ENCODE results near the gene YWHAQ. TPM values are rescaled to one million over a fixed set of nuclear protein-coding genes. Genes with fewer than 3 reads are reported as not detected.

Gene YWHAQ
- polyA plus RNA-seq, 2 of the 4 experiments (the other 2 are of a cell fraction) = 661 to 833 TPM

DNA sequence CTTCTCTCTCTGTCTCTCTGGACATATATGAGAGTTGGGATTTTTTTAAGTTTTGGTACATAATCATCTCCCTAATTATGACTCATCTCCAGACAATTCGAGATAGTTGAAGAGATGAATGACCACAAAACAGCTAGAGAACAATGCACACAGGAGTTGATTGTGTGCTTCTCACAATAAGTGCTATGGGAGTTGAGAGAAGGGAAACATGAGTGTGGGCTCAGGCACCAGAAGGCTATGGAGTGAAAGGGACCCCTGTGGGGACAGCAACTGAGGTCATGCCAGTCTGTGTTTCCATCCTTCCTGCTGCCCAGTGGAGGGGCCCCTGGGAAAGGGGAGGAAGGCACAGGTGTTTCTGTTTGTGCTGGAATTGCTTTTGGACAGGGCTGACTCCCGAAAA, 6.5 kb upstream of the YWHAQ start:
- POLR2A ChIA-PET = interaction anchor here (1.3 to 2.0 kb wide), 2 partner anchors 38 to 115 kb away, joined by 4 to 7 read pairs; no protein-coding TSS in a partner anchor
- CTCF ChIA-PET = interaction anchor here (0.9 to 6.5 kb wide), 9 partner anchors 10 to 412 kb away, joined by 3 to 32 read pairs (median 4); partner anchors contain the start of gene ADAM17
- H3K4me2 ChIP-seq = peak overlapping the region; percentile 60
- peak overlapping the region; percentile 70 to 79 for H3K27ac ChIP-seq
- no peak overlapping the region for H3K4me3 ChIP-seq
- TF ChIP-seq FOSL2 (IDR thresholded peaks at IDR 0.05) = peak; percentile 5; the same call in 1 of the 2 replicates
- TF ChIP-seq FOSL2 (CRISPR knock-in tag; IDR thresholded peaks at IDR 0.05) = peak; percentile 86
- TF ChIP-seq, protein P1, sequence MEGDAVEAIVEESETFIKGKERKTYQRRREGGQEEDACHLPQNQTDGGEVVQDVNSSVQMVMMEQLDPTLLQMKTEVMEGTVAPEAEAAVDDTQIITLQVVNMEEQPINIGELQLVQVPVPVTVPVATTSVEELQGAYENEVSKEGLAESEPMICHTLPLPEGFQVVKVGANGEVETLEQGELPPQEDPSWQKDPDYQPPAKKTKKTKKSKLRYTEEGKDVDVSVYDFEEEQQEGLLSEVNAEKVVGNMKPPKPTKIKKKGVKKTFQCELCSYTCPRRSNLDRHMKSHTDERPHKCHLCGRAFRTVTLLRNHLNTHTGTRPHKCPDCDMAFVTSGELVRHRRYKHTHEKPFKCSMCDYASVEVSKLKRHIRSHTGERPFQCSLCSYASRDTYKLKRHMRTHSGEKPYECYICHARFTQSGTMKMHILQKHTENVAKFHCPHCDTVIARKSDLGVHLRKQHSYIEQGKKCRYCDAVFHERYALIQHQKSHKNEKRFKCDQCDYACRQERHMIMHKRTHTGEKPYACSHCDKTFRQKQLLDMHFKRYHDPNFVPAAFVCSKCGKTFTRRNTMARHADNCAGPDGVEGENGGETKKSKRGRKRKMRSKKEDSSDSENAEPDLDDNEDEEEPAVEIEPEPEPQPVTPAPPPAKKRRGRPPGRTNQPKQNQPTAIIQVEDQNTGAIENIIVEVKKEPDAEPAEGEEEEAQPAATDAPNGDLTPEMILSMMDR (IDR thresholded peaks at IDR 0.05) = no peak
- TF ChIP-seq JUNB (IDR thresholded peaks at IDR 0.05) = 0 out of 2 replicates have a peak, but pooled peaks have one; percentile 18
- no peak for TF ChIP-seq ZSCAN20 (CRISPR knock-in tag; IDR thresholded peaks at IDR 0.05)
- no peak for TF ChIP-seq SMC3 (IDR thresholded peaks at IDR 0.05)
- TF ChIP-seq ZNF302 (CRISPR knock-in tag; IDR thresholded peaks at IDR 0.05) = no peak
- no peak for TF ChIP-seq TP53 (CRISPR knock-in tag; IDR thresholded peaks at IDR 0.05)
- no peak for TF ChIP-seq HOXB13 (CRISPR knock-in tag; IDR thresholded peaks at IDR 0.05; ENCODE audit: low read depth)
- peaks cover 47% of the 10 kb centered on the region for H3K4me1 ChIP-seq
- ATAC-seq = peak; percentile 6 to 16; a peak in 3 of 6 replicates
- DNase-seq (ENCODE audit: low read depth in 1 of 2, low spot score in 1 of 2) = no peak
- no peak for FAIRE-seq
- 34% methylated on average over 2 of the region's 2 CpGs for WGBS (ENCODE audit: missing lambda C conversion rate)
- H3K9me3 ChIP-seq = no peaks in the 10 kb centered on the region

DNA sequence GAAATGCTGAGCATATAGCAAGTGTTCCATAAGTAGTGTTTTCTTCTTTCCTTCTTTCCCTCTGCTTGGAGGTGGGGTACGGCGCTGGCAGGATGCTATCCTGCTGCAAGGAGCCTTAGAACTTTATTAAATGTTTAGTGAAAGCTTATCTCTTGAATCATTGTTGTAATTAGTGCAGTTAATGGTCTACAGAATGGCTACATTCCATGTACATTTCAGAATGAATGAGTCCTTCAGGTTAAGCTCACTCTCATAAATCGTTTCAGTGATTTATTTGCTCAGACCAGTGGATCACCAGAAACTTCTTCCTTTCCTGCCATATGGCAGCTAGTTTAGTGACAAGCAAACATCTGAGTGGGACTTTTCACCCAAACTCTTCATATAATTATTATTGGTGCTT, 3.3 kb upstream of the YWHAQ start:
- no peaks in the 10 kb centered on the region for H3K9me3 ChIP-seq
- CTCF ChIA-PET = interaction anchor here (0.6 to 6.3 kb wide), 5 partner anchors 16 to 137 kb away, joined by 3 to 53 read pairs (median 3); no protein-coding TSS in a partner anchor
- ATAC-seq (no peak), DNase-seq (ENCODE audit: low read depth in 1 of 2, low spot score in 1 of 2) (no peak), FAIRE-seq (no peak)
- peaks cover 36% of the 10 kb centered on the region for H3K4me1 ChIP-seq
- POLR2A ChIA-PET = interaction anchor here (1.2 kb wide), 1 partner anchor 78 kb away, joined by 3 read pairs; the partner anchor contains the start of gene ADAM17
- WGBS (ENCODE audit: missing lambda C conversion rate) = 77% methylated on average over 3 of the region's 3 CpGs
- no peak for TF ChIP-seq RNF2 (IDR thresholded peaks at IDR 0.05; ENCODE audit: borderline replicate concordance, low read depth)
- TF ChIP-seq FOXS1 (CRISPR knock-in tag; IDR thresholded peaks at IDR 0.05) = no peak
- no peak for TF ChIP-seq KDM5A (IDR thresholded peaks at IDR 0.05)
- no peak overlapping the region for H3K4me2 ChIP-seq
- H3K4me3 ChIP-seq = no peak overlapping the region
- peak overlapping the region in 1 of 2 experiments; percentile 11; a peak in 2 of 6 replicates for H3K27ac ChIP-seq

DNA sequence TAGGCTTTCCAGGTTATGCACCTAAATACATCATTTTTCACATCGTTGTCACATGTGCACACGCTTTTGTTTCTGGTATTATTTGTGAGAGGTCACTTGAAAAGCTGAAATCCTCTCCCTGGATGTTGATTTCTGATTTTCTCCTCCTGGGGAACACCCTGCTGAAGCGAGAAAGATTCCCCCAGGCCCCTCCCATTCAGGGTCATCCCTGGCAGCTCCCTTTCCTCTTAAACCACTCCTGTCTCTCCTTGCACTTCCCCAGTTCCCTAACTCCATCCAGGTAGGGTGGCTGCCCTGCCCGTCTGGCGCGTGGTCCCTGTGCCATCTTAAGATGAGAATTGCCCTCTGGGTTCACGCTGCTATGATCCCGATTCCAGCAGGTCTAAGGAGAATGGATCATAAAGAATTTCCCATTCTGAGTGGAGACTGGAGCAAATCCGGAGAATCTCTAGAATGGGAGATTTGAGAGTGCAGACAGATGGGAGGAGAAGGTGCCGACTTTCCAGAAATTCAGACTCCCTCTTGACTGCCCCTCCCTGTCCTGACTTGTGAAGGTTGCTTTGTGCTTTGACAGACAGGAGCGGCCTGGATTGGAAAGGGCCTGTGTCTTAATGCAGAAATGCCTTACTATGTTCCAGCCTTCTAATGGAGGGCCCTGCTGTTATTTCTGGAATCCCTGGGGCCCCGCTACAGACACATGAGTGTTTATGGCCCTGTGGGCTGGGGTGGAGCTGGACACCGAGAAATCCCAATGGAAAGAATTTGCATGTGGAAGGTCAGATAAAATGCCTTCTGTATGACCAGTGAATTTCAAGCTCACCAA, 1.3 kb upstream of the YWHAQ start:
- DNase-seq (ENCODE audit: low read depth in 1 of 2, low spot score in 1 of 2) (no peak), FAIRE-seq (no peak), ATAC-seq (no peak)
- ChIA-PET CTCF (interaction anchor here (1.4 to 6.3 kb wide), 4 partner anchors 25 to 139 kb away, joined by 3 to 53 read pairs (median 6); no protein-coding TSS in a partner anchor), POLR2A (interaction anchor here (0.6 to 3.8 kb wide), 9 partner anchors 7 to 106 kb away, joined by 3 to 62 read pairs (median 17); no protein-coding TSS in a partner anchor)
- H3K4me3 ChIP-seq = peak overlapping the region; percentile 48; the same call in 2 of the 3 replicates
- peak overlapping the region; percentile 84 for H3K4me2 ChIP-seq
- peak overlapping the region; percentile 86 for H3K27ac ChIP-seq
- TF ChIP-seq RARB (CRISPR knock-in tag; IDR thresholded peaks at IDR 0.05) = no peak
- TF ChIP-seq, protein P2, sequence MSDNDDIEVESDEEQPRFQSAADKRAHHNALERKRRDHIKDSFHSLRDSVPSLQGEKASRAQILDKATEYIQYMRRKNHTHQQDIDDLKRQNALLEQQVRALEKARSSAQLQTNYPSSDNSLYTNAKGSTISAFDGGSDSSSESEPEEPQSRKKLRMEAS (IDR thresholded peaks at IDR 0.05) = 0 out of 2 replicates have a peak, but pooled peaks have one; percentile 36
- WGBS (ENCODE audit: missing lambda C conversion rate) = 87% methylated on average over 13 of the region's 13 CpGs
- H3K4me1 ChIP-seq = peaks cover 32% of the 10 kb centered on the region
- no peaks in the 10 kb centered on the region for H3K9me3 ChIP-seq

DNA sequence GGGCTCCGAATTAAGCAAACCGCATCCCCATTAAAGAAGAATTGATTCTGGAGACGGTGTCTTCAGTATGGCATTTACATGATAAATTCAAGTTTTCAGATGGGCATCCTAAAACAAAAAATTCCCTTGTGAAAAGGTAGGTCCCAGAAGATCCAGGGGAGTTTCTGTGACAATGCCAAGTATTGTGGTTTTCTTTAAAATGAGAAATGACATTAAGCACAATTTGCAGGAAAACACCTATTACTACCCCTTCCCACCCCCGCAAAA, 689 bp upstream of the YWHAQ start:
- 14% methylated on average over 4 of the region's 4 CpGs for WGBS (ENCODE audit: missing lambda C conversion rate)
- FAIRE-seq (no peak), ATAC-seq (no peak), DNase-seq (ENCODE audit: low read depth in 1 of 2, low spot score in 1 of 2) (no peak)
- Histone ChIP-seq H3K4me2 (peak overlapping the region; percentile 84), H3K4me3 (peak overlapping the region; percentile 48), H3K9me3 (no peaks in the 10 kb centered on the region), H3K27ac (peak overlapping the region; percentile 86), H3K4me1 (peaks cover 34% of the 10 kb centered on the region)
- TF ChIP-seq HEYL (CRISPR knock-in tag; IDR thresholded peaks at IDR 0.05) = no peak
- TF ChIP-seq EHMT2 (IDR thresholded peaks at IDR 0.05; ENCODE audit: low read depth) = no peak
- TF ChIP-seq CBX2 (IDR thresholded peaks at IDR 0.05; ENCODE audit: borderline replicate concordance, low read depth) = no peak
- TF ChIP-seq FOSB (CRISPR knock-in tag; IDR thresholded peaks at IDR 0.05) = no peak
- TF ChIP-seq CEBPB (IDR thresholded peaks at IDR 0.05) = no peak
- TF ChIP-seq MAFK (IDR thresholded peaks at IDR 0.05; ENCODE audit: partially characterized antibody) = no peak
- ChIA-PET CTCF (interaction anchor here (0.7 to 6.3 kb wide), 5 partner anchors 125 to 168 kb away, joined by 3 to 53 read pairs (median 4); no protein-coding TSS in a partner anchor), POLR2A (interaction anchor here (0.6 to 3.8 kb wide), 21 partner anchors 8 to 140 kb away, joined by 3 to 62 read pairs (median 8); partner anchors contain the start of gene ADAM17)
